LNCAP (cell line): Measurements from ENCODE around the gene ITGA7.

Experiments
- TF ChIP-seq, protein P1 (sequence below): fragments of 450-650 bp; IDR thresholded peaks from 2 replicates; pipeline ENCODE4 v1.5.1; 2017; ENCODE audit warnings: mild to moderate bottlenecking

ITGA7 gene

DNA sequence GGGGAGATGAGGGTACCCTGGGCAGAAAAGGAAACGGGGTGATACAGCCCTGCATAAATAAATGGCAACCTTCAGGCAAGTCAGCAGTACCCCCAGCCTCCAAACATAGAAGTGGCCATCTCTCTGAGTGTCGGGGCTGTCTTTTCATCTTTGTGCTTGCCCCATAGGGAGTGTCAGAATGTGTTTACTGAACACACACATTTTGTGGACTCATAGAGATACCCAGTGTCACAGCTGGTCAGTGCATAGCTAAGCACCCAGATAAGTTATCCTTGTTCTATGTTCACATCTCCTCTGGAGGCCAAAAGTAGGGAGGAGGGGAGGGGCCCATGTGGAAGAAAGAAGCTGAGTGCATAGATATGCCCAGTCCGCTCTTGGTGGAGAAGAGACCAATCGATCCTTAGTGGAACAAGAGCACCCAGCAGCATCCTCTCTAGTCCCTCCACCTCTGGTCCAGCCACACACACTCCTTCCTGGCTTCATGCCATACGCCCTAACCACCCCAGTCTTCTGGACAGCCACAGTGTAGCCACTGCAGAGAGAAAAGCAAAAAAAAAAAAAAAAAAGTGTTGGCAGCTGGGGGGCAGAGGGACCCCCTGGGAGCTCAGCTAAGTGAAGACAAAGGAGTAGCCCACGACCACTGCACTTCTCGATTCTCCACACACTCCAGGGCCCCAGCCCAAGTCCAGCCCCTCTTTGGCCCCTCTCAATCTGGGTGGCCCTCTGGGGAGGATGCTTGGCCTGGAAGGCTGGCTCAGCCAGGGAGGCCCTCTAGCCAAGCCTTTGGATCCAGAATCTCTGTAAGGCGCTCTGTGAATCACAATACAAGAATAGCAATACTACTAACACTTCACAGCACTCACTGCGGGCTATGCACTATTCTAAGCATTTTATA, 2.6 kb downstream of the ITGA7 start:
- TF ChIP-seq, protein P1, sequence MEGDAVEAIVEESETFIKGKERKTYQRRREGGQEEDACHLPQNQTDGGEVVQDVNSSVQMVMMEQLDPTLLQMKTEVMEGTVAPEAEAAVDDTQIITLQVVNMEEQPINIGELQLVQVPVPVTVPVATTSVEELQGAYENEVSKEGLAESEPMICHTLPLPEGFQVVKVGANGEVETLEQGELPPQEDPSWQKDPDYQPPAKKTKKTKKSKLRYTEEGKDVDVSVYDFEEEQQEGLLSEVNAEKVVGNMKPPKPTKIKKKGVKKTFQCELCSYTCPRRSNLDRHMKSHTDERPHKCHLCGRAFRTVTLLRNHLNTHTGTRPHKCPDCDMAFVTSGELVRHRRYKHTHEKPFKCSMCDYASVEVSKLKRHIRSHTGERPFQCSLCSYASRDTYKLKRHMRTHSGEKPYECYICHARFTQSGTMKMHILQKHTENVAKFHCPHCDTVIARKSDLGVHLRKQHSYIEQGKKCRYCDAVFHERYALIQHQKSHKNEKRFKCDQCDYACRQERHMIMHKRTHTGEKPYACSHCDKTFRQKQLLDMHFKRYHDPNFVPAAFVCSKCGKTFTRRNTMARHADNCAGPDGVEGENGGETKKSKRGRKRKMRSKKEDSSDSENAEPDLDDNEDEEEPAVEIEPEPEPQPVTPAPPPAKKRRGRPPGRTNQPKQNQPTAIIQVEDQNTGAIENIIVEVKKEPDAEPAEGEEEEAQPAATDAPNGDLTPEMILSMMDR = no peak

DNA sequence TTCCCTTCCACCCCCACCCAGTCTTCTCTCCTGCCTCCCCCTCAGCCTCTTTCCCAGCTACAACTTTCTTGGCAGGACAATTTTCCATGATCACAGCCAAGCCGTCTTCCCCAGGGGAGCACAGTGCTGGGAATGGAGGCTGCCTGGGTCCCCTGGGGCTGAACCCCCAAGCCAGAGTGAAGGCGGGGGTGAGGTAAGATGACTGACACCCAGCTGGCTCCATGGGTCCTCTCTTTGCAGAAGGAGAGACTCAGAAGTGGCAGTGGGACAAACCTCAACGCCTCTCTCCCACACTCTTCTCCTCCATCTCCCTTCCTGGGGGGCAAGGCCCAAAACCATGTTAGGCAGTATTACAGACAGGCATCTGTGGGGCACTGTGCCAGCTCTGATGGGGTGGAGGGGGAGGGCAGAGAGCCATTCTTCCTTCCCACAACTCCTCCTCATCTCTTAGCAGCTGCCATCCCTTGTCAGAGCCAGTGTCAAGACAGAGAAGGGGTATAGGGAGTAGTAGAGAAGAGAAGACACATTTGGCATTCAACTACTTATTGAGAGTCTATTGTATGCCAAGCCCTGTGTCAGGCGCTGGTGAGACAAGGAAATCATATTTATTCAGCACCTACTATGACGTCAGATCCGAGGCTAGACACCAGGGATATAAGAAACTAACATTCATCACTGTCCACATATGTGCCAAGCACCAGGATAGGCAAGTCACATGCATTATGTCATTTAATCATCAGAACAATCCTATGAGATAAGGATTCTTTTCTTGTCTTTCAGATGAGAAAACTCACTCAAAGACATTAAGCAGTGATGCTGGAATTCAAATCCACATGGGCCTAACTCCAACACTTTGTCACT, 3.6 kb downstream of the ITGA7 start:
- TF ChIP-seq, protein P1 = no peak

DNA sequence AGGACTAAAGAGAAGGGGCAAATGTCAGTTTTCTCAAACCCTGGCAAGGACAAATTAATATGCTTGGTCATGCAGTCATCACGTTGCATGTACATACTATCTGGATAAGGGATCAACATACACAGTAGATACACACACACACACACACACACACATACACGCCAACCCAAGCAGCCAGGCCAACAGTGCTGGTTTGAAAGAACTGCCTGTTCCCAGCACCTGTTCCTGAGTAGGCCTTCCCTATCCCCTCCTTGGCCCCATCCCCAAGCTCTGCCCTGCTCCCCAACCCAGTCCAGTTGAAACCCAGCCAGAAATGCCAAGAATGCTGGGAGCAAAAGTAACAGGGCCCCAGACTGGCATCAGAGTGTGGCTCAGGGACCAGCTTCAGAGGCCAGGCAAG, 4.4 kb downstream of the ITGA7 start:
- TF ChIP-seq, protein P1 = no peak

- TF ChIP-seq, protein P1 = no peak
Observed at GRCh38 chr12:55702861-55703260, 4.8 kb downstream of the ITGA7 start.

GRCh38 chr12:55700255-55701018, 7.3 kb downstream of the ITGA7 start:
- TF ChIP-seq, protein P1 = no peak

DNA sequence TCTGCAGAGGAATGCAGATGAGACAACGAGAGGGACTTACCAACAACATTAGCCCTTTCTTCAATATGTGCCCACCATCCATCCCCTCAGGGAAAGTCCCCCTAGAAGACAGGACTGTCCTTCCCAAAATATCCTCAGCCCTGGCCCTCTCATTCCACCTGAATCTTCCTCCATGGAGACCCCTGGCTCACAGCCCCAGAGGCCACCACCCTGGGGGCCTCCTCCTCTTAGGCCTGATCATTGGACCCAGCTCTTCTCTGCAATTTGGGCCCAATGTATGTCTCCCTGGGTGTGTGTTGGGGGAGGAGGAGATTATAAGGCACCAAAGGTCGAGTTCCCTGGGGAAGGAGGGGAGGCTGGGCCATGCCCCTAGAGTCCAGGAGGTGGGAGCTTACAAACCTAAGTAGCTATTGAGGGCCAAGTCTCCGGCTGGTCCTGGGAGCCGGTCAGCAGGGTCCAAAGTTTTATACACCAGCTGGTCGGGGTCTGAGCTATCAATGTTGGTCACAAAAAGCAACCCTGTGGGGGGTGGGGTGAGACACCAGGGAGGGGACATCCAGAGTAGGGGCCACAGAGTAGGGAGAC, 8.1 kb downstream of the ITGA7 start:
- TF ChIP-seq, protein P1 = no peak

- TF ChIP-seq, protein P1 = no peak
Observed at GRCh38 chr12:55698965-55699364, 8.7 kb downstream of the ITGA7 start.
